ENCODE results near the gene NCOA7. TPM values are rescaled to one million over a fixed set of nuclear protein-coding genes. Genes with fewer than 3 reads are reported as not detected.
A peak's percentile ranks its signal among the peaks of the same experiment; 100 is the strongest.
"Not testable (repeated sequence)": the region's sequence is repeated elsewhere in the genome, so short reads cannot be mapped to it uniquely, and the experiment has no call there.

Gene NCOA7
- total RNA-seq, 2 experiments from 2014 or later, result 73.7 to 76.4 TPM

- H3K27ac Mint-ChIP-seq, result no peak overlapping the region
- no peak for DNase-seq
- H3K4me3 Mint-ChIP-seq, result no peak overlapping the region
- H3K36me3 Mint-ChIP-seq, result no peaks in the 10 kb centered on the region
- H3K27me3 Mint-ChIP-seq, result peaks cover 3% of the 10 kb centered on the region
- H3K9me3 Mint-ChIP-seq, result no peaks in the 10 kb centered on the region
- peaks cover 11% of the 10 kb centered on the region for H3K4me1 Mint-ChIP-seq
Observed at GRCh38 chr6:125948455-125948854, 157.7 kb downstream of the NCOA7 start.

DNA sequence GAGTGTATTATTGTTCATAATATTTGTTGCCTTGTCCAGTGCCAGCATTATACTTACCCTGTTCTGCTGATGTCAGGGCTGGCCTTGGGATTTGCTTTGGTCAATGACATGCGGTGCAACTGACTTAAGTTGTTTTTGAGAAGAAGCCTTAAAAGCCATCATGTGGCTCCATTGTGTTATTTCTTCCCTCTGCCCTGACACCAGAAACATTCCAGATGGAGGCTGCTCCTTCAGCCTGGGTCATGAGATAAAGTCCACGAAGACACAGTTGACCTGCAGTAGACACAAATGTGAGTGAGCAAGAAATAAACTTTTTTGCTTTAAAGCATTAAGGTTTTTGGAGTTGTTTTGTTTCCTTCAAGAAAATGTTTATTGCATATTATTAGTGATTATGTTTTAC is 158.3 kb downstream of the NCOA7 start:
- no peak for DNase-seq
- Mint-ChIP-seq H3K4me3 (no peak overlapping the region), H3K27ac (no peak overlapping the region), H3K9me3 (no peaks in the 10 kb centered on the region), H3K36me3 (no peaks in the 10 kb centered on the region), H3K4me1 (peaks cover 7% of the 10 kb centered on the region), H3K27me3 (peaks cover 3% of the 10 kb centered on the region)

- H3K4me3 Mint-ChIP-seq, result no peak overlapping the region
- DNase-seq, result no peak
- H3K9me3 Mint-ChIP-seq, result no peaks in the 10 kb centered on the region
Observed at GRCh38 chr6:125950293-125950692, 159.5 kb downstream of the NCOA7 start.

GRCh38 chr6:125950716-125951115 is 160.0 kb downstream of the NCOA7 start:
- H3K27ac Mint-ChIP-seq, DNase-seq, H3K36me3 Mint-ChIP-seq, H3K4me1 Mint-ChIP-seq, H3K4me3 Mint-ChIP-seq, H3K27me3 Mint-ChIP-seq, H3K9me3 Mint-ChIP-seq: not testable (repeated sequence)

More at GRCh38 chr6:125950293-125950692, 159.5 kb downstream of the NCOA7 start:
- H3K27ac Mint-ChIP-seq, result no peak overlapping the region
- peaks cover 5% of the 10 kb centered on the region for H3K4me1 Mint-ChIP-seq
- no peaks in the 10 kb centered on the region for H3K36me3 Mint-ChIP-seq
- H3K27me3 Mint-ChIP-seq, result peaks cover 7% of the 10 kb centered on the region

GRCh38 chr6:125951323-125951722 is 160.6 kb downstream of the NCOA7 start:
- peaks cover 6% of the 10 kb centered on the region for H3K4me1 Mint-ChIP-seq
- no peak overlapping the region for H3K27ac Mint-ChIP-seq
- DNase-seq, result no peak
- no peak overlapping the region for H3K4me3 Mint-ChIP-seq
- H3K9me3 Mint-ChIP-seq, result no peaks in the 10 kb centered on the region
- H3K27me3 Mint-ChIP-seq, result peaks cover 7% of the 10 kb centered on the region
- no peaks in the 10 kb centered on the region for H3K36me3 Mint-ChIP-seq

DNA sequence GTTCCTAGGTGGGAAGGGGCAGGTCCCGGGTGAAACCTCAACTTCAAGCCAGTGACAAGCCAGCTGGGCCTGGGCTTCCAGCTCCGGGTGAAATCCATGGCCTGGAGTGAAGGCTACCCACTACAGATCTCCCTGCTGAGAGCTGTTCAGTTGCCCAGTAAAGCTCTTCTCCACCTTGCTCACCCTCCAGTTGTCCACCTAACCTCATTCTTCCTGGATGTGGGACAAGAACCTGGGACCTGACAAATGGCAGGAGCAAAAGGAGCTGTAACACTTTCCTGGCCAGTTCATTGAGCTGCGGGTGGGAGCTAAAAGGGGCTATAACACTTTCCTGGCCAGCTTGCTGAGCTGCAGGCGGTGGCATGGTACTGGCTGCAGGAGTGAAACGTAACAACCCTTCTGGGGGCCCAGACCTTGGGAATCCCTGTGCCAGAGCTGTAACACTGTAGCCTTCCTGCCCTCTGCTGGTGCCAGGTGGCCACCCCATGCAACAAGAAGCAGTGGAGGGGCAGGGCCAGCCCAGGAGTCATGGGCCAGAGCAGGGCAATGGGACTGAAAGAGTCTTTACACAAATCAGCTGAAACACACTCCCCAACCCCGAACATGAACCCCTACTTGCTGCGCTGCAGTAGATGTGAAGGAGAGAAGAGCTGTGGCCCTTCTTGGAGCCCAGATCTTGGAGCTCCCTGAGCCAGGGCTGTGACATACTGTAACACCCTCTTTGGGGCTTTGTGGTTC is 162.2 kb downstream of the NCOA7 start:
- Mint-ChIP-seq H3K4me1 (peaks cover 3% of the 10 kb centered on the region), H3K36me3 (no peaks in the 10 kb centered on the region), H3K27me3 (peaks cover 7% of the 10 kb centered on the region), H3K27ac (no peak overlapping the region), H3K9me3 (no peaks in the 10 kb centered on the region), H3K4me3 (no peak overlapping the region)
- DNase-seq, result peak; percentile 29

- no peak overlapping the region for H3K27ac Mint-ChIP-seq
- H3K4me1 Mint-ChIP-seq, result peaks cover 3% of the 10 kb centered on the region
- H3K36me3 Mint-ChIP-seq, result no peaks in the 10 kb centered on the region
- H3K27me3 Mint-ChIP-seq, result peaks cover 7% of the 10 kb centered on the region
- no peaks in the 10 kb centered on the region for H3K9me3 Mint-ChIP-seq
- DNase-seq, result peak; percentile 7
- H3K4me3 Mint-ChIP-seq, result no peak overlapping the region
Observed at GRCh38 chr6:125953502-125953875, 162.7 kb downstream of the NCOA7 start.

DNA sequence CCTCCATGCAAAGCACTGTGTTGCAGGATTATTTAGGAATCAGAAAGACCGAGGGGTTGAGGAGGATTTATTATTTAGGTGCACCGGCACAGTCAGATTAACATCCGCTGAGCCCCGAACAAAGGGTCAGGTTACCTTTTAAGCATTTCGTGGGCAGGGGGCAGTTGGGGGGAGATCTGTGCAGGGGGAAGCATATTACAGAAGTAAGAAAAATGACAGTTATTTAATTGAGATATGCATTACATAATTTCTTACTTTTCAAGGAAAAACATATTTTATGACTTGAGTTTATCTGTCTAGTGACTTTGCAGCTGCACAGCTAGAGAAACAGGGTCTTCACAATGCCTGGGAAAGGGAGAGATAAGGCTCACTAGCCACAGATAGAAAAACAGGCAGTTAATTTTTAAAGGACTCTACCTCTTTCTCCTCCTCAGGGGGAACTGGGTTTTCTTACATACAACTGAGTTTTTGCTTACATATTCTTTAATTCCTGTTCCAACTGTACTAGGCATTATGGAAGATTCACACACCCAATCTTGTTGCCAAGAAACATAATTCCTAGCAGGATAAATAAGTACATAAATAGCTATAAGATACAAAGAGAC is 164.1 kb downstream of the NCOA7 start:
- H3K4me1 Mint-ChIP-seq, result peaks cover 3% of the 10 kb centered on the region
- H3K9me3 Mint-ChIP-seq, result no peaks in the 10 kb centered on the region
- H3K27ac Mint-ChIP-seq, result no peak overlapping the region
- no peaks in the 10 kb centered on the region for H3K36me3 Mint-ChIP-seq
- H3K4me3 Mint-ChIP-seq, result no peak overlapping the region
- peaks cover 7% of the 10 kb centered on the region for H3K27me3 Mint-ChIP-seq
- no peak for DNase-seq

DNA sequence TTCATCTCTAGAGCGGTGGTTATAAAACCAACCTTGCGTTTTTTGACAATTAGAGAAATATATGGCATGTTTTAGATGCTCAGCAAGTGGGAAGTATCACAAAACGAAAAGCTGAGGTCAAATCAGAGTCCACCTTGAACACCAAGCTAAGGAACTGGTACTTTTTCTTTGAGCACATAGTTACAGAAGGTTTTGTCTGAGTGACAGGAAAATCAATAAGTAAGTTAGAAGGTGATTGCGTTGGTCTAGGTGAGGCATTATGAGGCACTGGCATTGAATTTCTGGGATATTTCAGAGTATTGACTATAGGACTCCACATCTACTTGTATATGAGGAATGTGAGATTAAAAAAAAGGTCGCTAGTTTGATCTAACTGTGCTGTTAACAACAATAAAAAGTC is 165.2 kb downstream of the NCOA7 start:
- no peak for DNase-seq
- Mint-ChIP-seq H3K4me3 (peak overlapping the region; percentile 53), H3K4me1 (peaks cover 3% of the 10 kb centered on the region), H3K27ac (peak overlapping the region; percentile 55), H3K27me3 (peaks cover 7% of the 10 kb centered on the region), H3K36me3 (no peaks in the 10 kb centered on the region), H3K9me3 (no peaks in the 10 kb centered on the region)

DNA sequence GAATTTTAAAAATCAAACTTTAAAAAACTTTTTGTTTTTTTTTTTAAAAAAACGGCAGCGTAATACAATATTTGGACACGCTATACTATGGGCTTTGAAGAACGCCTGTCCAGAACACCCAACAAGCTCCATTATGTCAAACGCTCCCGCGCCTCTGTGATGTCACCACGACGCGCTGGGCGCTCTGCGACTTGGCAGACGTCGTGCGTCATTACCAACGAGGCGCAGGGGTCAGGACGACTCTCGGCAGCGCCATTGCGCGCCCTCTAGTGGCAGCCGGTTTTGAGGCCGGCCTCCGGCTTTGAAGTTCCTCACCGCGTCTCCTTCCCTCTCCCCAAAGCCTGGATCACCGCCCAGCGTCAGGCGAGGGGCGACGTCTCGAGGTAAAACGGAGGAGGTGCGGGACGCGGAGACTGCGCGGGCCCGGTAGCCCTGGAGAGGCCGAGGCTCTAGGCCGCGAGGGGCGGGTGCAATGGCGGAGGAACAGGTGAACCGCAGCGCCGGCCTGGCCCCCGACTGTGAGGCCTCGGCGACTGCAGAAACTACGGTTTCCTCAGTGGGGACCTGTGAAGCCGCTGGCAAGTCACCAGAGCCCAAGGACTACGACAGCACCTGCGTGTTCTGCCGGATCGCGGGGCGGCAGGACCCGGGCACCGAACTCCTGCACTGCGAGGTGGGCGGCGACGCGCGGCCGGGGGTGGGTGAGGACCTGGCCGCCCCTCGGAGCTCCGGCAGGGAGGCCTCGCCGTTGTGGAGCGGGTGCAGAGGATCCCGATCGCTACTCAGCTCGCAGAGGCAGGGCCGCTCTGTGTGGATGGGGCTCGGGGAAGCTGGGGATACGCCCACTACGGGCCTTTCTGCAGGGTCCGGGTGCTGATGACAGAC is 166.0 kb downstream of the NCOA7 start, which contains the start of gene HINT3:
Gene HINT3 (plus strand): TSS at position 265 of the 885 bp plus-strand sequence. CDS start 208 bp downstream, at position 473.
- Mint-ChIP-seq H3K27me3 (peaks cover 7% of the 10 kb centered on the region), H3K4me3 (peak within 1 kb of the TSS; percentile 53), H3K9me3 (no peaks in the 10 kb centered on the region), H3K36me3 (no peaks in the 10 kb centered on the region), H3K27ac (peak within 1 kb of the TSS; percentile 55), H3K4me1 (peaks cover 5% of the 10 kb centered on the region)
- DNase-seq, result peak; percentile 98

- no peaks in the 10 kb centered on the region for H3K36me3 Mint-ChIP-seq
- peaks cover 7% of the 10 kb centered on the region for H3K4me1 Mint-ChIP-seq
- no peak for DNase-seq
Observed at GRCh38 chr6:125957391-125957693, 166.6 kb downstream of the NCOA7 start.

GRCh38 chr6:125957845-125958244 is 167.1 kb downstream of the NCOA7 start:
- Mint-ChIP-seq H3K4me3 (no peak overlapping the region), H3K27ac (no peak overlapping the region), H3K27me3 (peaks cover 3% of the 10 kb centered on the region), H3K9me3 (no peaks in the 10 kb centered on the region), H3K36me3 (no peaks in the 10 kb centered on the region), H3K4me1 (peaks cover 7% of the 10 kb centered on the region)
- no peak for DNase-seq

More at GRCh38 chr6:125957391-125957693, 166.6 kb downstream of the NCOA7 start:
- Mint-ChIP-seq H3K9me3 (no peaks in the 10 kb centered on the region), H3K4me3 (no peak overlapping the region), H3K27ac (no peak overlapping the region), H3K27me3 (peaks cover 3% of the 10 kb centered on the region)

- Mint-ChIP-seq H3K36me3 (no peaks in the 10 kb centered on the region), H3K27me3 (peaks cover 3% of the 10 kb centered on the region), H3K4me3 (no peak overlapping the region), H3K27ac (no peak overlapping the region), H3K9me3 (no peaks in the 10 kb centered on the region), H3K4me1 (peaks cover 16% of the 10 kb centered on the region)
- no peak for DNase-seq
Observed at GRCh38 chr6:125959041-125959440, 168.3 kb downstream of the NCOA7 start.

DNA sequence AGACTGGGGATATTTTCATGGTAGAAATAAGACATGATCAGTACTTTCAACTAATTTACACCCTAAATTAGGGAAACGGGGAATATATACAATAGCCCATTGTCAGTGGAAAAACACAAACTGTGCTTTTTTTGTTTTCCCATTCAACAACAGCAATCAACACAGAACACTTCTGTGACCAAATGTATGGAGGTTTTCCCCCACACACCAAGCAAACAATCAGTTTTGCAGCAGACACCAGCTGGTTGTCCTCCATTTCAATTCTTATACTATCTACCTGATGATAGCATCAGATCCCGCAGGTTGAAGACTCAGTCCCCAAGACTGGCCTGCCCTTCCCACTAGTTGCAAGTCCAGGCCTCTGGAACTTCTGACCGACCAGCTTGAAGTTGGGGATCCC is 170.4 kb downstream of the NCOA7 start:
- H3K36me3 Mint-ChIP-seq, result no peaks in the 10 kb centered on the region
- H3K4me3 Mint-ChIP-seq, result no peak overlapping the region
- no peaks in the 10 kb centered on the region for H3K9me3 Mint-ChIP-seq
- peaks cover 20% of the 10 kb centered on the region for H3K4me1 Mint-ChIP-seq
- H3K27ac Mint-ChIP-seq, result no peak overlapping the region
- no peaks in the 10 kb centered on the region for H3K27me3 Mint-ChIP-seq
- DNase-seq, result no peak

DNA sequence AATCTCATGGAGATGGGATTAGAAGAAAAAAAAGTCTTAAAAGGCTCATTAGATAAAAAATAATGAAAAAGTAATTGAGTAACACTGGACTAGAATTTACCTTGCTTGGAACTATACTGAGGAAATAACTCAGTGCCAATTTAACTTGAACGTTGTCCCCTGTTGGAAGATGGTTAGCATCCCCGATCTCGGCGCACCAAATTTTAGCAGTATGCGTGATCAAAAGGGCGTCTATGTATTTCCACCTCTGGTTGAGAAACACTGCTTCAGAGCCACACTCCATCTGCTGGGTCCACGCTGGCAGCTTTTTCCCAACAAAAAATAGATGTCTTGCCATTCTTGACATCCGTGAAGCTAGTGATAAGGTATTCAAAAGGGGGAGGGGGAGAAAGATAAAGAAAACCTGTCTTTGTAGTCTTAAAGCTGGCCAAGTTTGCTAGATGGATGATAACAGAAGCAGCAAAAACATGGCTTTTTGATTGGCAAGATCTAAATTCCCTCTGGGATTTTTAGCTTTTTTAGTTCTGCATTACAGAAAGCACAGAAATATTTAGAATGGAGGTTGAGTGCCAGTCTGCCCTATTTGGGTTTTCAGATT is 172.2 kb downstream of the NCOA7 start:
- Mint-ChIP-seq H3K27me3 (no peaks in the 10 kb centered on the region), H3K27ac (no peak overlapping the region), H3K4me3 (no peak overlapping the region), H3K9me3 (no peaks in the 10 kb centered on the region), H3K4me1 (peaks cover 24% of the 10 kb centered on the region), H3K36me3 (peaks cover 9% of the 10 kb centered on the region)
- DNase-seq, result no peak
